ENCODE measurements around the gene WBP1L.
A peak's percentile ranks its signal among the peaks of the same experiment; 100 is the strongest.

Gene WBP1L

GRCh38 chr10:102826148-102826796, 82.5 kb downstream of the WBP1L start:
- DNase-seq, result no peak
- no peak overlapping the region for H3K4me3 Mint-ChIP-seq
- TF ChIP-seq CTCF (IDR thresholded peaks at IDR 0.05), result no peak

GRCh38 chr10:102827597-102827975, 83.8 kb downstream of the WBP1L start:
- Mint-ChIP-seq H3K9me3 (peaks cover 15% of the 10 kb centered on the region), H3K36me3 (ENCODE audit: low read depth) (peaks cover 4% of the 10 kb centered on the region), H3K4me1 (peaks cover 8% of the 10 kb centered on the region), H3K27ac (peak overlapping the region; percentile 45), H3K27me3 (ENCODE audit: low read depth, poor library complexity) (no peaks in the 10 kb centered on the region), H3K4me3 (no peak overlapping the region)
- no peak for TF ChIP-seq CTCF (IDR thresholded peaks at IDR 0.05)
- no peak for DNase-seq

More at GRCh38 chr10:102826148-102826796, 82.5 kb downstream of the WBP1L start:
- Mint-ChIP-seq H3K36me3 (ENCODE audit: low read depth) (peaks cover 4% of the 10 kb centered on the region), H3K27me3 (ENCODE audit: low read depth, poor library complexity) (peaks cover 3% of the 10 kb centered on the region), H3K4me1 (peaks cover 8% of the 10 kb centered on the region), H3K9me3 (peaks cover 15% of the 10 kb centered on the region), H3K27ac (no peak overlapping the region)

GRCh38 chr10:102831322-102832071, 87.7 kb downstream of the WBP1L start:
- H3K36me3 Mint-ChIP-seq (ENCODE audit: low read depth), result no peaks in the 10 kb centered on the region
- no peak for DNase-seq
- H3K9me3 Mint-ChIP-seq, result no peaks in the 10 kb centered on the region
- H3K27me3 Mint-ChIP-seq (ENCODE audit: low read depth, poor library complexity), result peaks cover 9% of the 10 kb centered on the region
- H3K27ac Mint-ChIP-seq, result peak overlapping the region; percentile 87
- H3K4me3 Mint-ChIP-seq, result no peak overlapping the region
- TF ChIP-seq CTCF (IDR thresholded peaks at IDR 0.05), result no peak
- peaks cover 8% of the 10 kb centered on the region for H3K4me1 Mint-ChIP-seq

- H3K27me3 Mint-ChIP-seq (ENCODE audit: low read depth, poor library complexity), result peaks cover 9% of the 10 kb centered on the region
- no peak overlapping the region for H3K4me3 Mint-ChIP-seq
- DNase-seq, result no peak
- no peak for TF ChIP-seq CTCF (IDR thresholded peaks at IDR 0.05)
- H3K27ac Mint-ChIP-seq, result no peak overlapping the region
- peaks cover 3% of the 10 kb centered on the region for H3K9me3 Mint-ChIP-seq
- peaks cover 8% of the 10 kb centered on the region for H3K4me1 Mint-ChIP-seq
- no peaks in the 10 kb centered on the region for H3K36me3 Mint-ChIP-seq (ENCODE audit: low read depth)
Observed at GRCh38 chr10:102832248-102832647, 88.5 kb downstream of the WBP1L start.

GRCh38 chr10:102832987-102833386, 89.2 kb downstream of the WBP1L start:
- no peak for DNase-seq
- peaks cover 10% of the 10 kb centered on the region for H3K9me3 Mint-ChIP-seq
- TF ChIP-seq CTCF (IDR thresholded peaks at IDR 0.05), result no peak
- peaks cover 16% of the 10 kb centered on the region for H3K27me3 Mint-ChIP-seq (ENCODE audit: low read depth, poor library complexity)
- H3K27ac Mint-ChIP-seq, result no peak overlapping the region
- no peaks in the 10 kb centered on the region for H3K36me3 Mint-ChIP-seq (ENCODE audit: low read depth)
- peaks cover 4% of the 10 kb centered on the region for H3K4me1 Mint-ChIP-seq
- H3K4me3 Mint-ChIP-seq, result no peak overlapping the region

Measured in nephron progenitor cell (in vitro differentiated cells).